Psoas muscle (tissue), 8 donors: ENCODE results near the gene PACRG. TPM values are rescaled to one million over a fixed set of nuclear protein-coding genes. Genes with fewer than 3 reads are reported as not detected.

Source experiments
- ATAC-seq, 4 donors: fragments of 200-7000 bp; cut with Tn5 transposase; one replicate each; pipeline ENCODE4 v1.9.1; 2020; ENCODE audit warnings: moderate library complexity in 3 of 4, mild to moderate bottlenecking in 2 of 4
- DNase-seq, 2 donors: peaks; one replicate each; pipeline ENCODE4 v3.0.0-alpha.2; 2020
- H3K27ac ChIP-seq: fragments of 200-600 bp; one replicate; pipeline ENCODE4 v1.8.0; 2022
- H3K27me3 ChIP-seq, 3 donors: fragments of 200-600 bp in 1 of 3; one replicate each; pipeline versions ENCODE4 v1.6.1 to v1.8.0; 2013 to 2022; ENCODE audit warnings: low read length in 2 of 3, mild to moderate bottlenecking in 2 of 3, moderate library complexity in 1 of 3; ENCODE audit not compliant: insufficient read depth in 3 of 3
- H3K36me3 ChIP-seq, 2 donors: fragments of 200-600 bp in 1 of 2; one replicate each; pipeline versions ENCODE4 v1.6.1 to v1.8.0; 2013 to 2022; ENCODE audit warnings: low read depth in 1 of 2, mild to moderate bottlenecking in 1 of 2, moderate library complexity in 1 of 2; ENCODE audit not compliant: insufficient read depth in 1 of 2
- H3K4me1 ChIP-seq: fragments of 200-600 bp; one replicate; pipeline ENCODE4 v1.8.0; 2022
- H3K4me3 ChIP-seq: fragments of 200-600 bp; one replicate; pipeline ENCODE4 v1.8.0; 2022; ENCODE audit warnings: mild to moderate bottlenecking
- H3K9me3 ChIP-seq: fragments of 200-600 bp; one replicate; pipeline ENCODE4 v1.8.0; 2022
- WGBS, 3 donors: extraction: QIAGEN DNeasy Blood & Tissue Kit; methylation state at CpG; one replicate each; pipeline versions ENCODE4 v1.1.6 to v1.1.7; 2013; 5-methylcytosine and 5-hydroxymethylcytosine counted together
- intact Hi-C, 2 donors: fragments of 100-400 bp; cut with DNase I; formaldehyde crosslinking; loops; one replicate each; pipeline versions ENCODE4 v1.11.0 to v1.14.2; 2022
- polyA plus RNA-seq, 3 donors: library from polyadenylated mRNA; stranded (reverse); fragments of 200-250 nt; gene quantifications; one replicate each; pipeline ENCODE4 v1.2.3, GENCODE V29; 2013
- total RNA-seq, 4 donors: library from RNA; stranded (reverse); fragmentation: NEBNext Ultra II Directional in 2 of 4; extraction: Animal tissue kit (Norgen Biotek cat#: 25700) in 2 of 4; gene quantifications; one replicate each; pipeline versions ENCODE4 v1.2.1 to v1.2.4, GENCODE V29; 2021 to 2023
- TF ChIP-seq, protein P1 (sequence below): fragments of 200-600 bp; IDR thresholded peaks from one replicate; pipeline ENCODE4 v1.8.0; 2022; ENCODE audit warnings: antibody characterized with exemption
- donor health status: healthy with polysubstance abuse.
- donor health status: DM: no; HTN: no; CAD: no; lungs with moderate emphysema.
- donor health status: Bipolar disorder and iron deficiency.
- donor health status: healthy.
- donor health status: DM: yes; HTN: yes; CAD: no.
- donor health status: DM: no; HTN: no; CAD: no.
- donor health status: DM: no; HTN: no; CAD: no.
- donor health status: DM: yes; HTN: yes; CAD: no.

The PACRG gene
- total and polyA plus RNA-seq, 7 donors: 0.17 to 3.1 (median 1.8) TPM

DNA sequence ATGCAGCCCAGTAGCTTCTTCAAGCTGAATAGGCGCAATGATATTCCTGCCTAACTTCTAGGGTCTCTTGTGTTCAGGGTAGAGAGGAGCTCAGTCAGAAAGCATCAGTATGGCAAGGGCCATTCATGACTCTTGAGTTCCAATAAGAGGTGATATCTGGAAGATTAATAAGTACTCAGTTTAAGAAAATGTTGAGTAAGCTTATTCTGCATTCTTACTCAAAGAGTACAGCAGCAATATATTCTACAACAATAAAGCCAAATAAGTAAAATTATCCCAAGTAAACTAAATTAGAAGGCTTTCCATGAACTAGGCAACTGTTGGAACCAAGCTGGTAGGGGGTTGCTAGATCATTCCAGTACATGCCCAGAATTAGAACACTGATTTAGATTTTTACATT lies 303.2 kb downstream of the PACRG start:
- Histone ChIP-seq H3K4me1 (no peaks in the 10 kb centered on the region), H3K27me3 (no peaks in the 10 kb centered on the region), H3K4me3 (no peak overlapping the region), H3K36me3 (no peaks in the 10 kb centered on the region), H3K27ac (no peak overlapping the region), H3K9me3 (no peaks in the 10 kb centered on the region)
- TF ChIP-seq, protein P1, sequence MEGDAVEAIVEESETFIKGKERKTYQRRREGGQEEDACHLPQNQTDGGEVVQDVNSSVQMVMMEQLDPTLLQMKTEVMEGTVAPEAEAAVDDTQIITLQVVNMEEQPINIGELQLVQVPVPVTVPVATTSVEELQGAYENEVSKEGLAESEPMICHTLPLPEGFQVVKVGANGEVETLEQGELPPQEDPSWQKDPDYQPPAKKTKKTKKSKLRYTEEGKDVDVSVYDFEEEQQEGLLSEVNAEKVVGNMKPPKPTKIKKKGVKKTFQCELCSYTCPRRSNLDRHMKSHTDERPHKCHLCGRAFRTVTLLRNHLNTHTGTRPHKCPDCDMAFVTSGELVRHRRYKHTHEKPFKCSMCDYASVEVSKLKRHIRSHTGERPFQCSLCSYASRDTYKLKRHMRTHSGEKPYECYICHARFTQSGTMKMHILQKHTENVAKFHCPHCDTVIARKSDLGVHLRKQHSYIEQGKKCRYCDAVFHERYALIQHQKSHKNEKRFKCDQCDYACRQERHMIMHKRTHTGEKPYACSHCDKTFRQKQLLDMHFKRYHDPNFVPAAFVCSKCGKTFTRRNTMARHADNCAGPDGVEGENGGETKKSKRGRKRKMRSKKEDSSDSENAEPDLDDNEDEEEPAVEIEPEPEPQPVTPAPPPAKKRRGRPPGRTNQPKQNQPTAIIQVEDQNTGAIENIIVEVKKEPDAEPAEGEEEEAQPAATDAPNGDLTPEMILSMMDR: no peak
- DNase-seq (no peak), ATAC-seq (no peak)
- intact Hi-C loops: no loop called here
- 98 to 100% (median 100%) methylated on average over 1 of the region's 1 CpG for WGBS, 3 donors

DNA sequence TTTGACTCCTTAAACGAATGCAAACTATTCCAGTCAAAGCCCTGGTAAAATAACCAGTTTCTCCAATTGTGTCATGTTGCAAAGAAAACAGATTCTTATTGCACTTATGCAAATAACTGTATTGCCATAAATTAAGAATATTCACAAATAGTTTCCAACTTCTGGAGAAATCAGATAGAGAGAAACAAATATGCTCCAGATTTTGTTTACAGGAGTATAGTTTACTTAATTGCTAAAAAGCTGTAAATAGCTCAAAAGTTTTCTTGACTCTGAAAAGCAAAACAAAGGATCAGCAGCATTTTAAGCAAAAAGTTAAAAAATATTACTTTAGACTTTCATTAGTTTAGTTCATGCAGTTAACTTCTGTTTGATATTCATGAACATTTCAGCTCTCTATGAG lies 304.2 kb downstream of the PACRG start:
- H3K4me3 ChIP-seq: no peak overlapping the region
- no peak for ATAC-seq
- no peak overlapping the region for H3K27ac ChIP-seq
- no peaks in the 10 kb centered on the region for H3K27me3 ChIP-seq
- TF ChIP-seq, protein P1: no peak
- no peaks in the 10 kb centered on the region for H3K4me1 ChIP-seq
- intact Hi-C loops: no loop called here
- no peak for DNase-seq
- no peaks in the 10 kb centered on the region for H3K9me3 ChIP-seq
- 83 to 92% (median 84%) methylated on average over 1 of the region's 1 CpG for WGBS, 3 donors
- no peaks in the 10 kb centered on the region for H3K36me3 ChIP-seq

- ATAC-seq (no peak), DNase-seq (no peak)
- no peaks in the 10 kb centered on the region for H3K4me1 ChIP-seq
- no peaks in the 10 kb centered on the region for H3K27me3 ChIP-seq
- no peaks in the 10 kb centered on the region for H3K9me3 ChIP-seq
- WGBS, 3 donors: 80 to 87% (median 82%) methylated on average over 3 of the region's 3 CpGs
- H3K27ac ChIP-seq: no peak overlapping the region
- no peaks in the 10 kb centered on the region for H3K36me3 ChIP-seq
- TF ChIP-seq, protein P1: no peak
- intact Hi-C loops: no loop called here
- H3K4me3 ChIP-seq: no peak overlapping the region
These were observed 308.4 kb downstream of the PACRG start for GRCh38 chr6:163036160-163036645.

- no peak for DNase-seq
- H3K4me1 ChIP-seq: no peaks in the 10 kb centered on the region
- intact Hi-C loops: no loop called here
- TF ChIP-seq, protein P1: no peak
- H3K4me3 ChIP-seq: no peak overlapping the region
- H3K36me3 ChIP-seq: no peaks in the 10 kb centered on the region
- 56 to 73% (median 65%) methylated on average over 2 of the region's 2 CpGs for WGBS, 3 donors
- H3K27ac ChIP-seq: no peak overlapping the region
- H3K27me3 ChIP-seq: no peaks in the 10 kb centered on the region
- ATAC-seq: peak in 3 of 4 donors; percentile 60 to 90 (median 79)
- no peaks in the 10 kb centered on the region for H3K9me3 ChIP-seq
These were observed 310.5 kb downstream of the PACRG start for GRCh38 chr6:163038317-163038716.

DNA sequence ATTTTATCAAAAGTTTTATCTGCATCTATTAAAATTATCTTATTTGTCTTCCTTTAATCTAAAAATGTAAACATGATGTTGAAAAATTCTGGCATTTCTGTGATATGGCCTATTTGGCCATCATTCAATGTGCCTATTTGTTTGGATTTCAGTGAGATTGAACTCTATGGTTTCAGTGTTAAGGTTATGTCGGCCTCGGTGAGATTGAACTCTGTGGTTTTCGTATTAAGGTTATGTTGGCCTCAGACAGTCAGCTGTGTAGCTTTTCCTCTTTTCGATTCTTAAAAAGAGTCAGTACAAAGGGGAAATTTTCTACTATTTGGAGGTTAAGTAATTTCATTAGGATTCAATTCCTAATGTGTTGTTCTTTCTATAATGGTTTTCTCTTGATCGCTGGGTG lies 320.6 kb downstream of the PACRG start:
- Histone ChIP-seq H3K27me3 (no peaks in the 10 kb centered on the region), H3K27ac (no peak overlapping the region), H3K36me3 (no peaks in the 10 kb centered on the region), H3K4me1 (peaks cover 4% of the 10 kb centered on the region), H3K9me3 (no peaks in the 10 kb centered on the region), H3K4me3 (no peak overlapping the region)
- intact Hi-C loops: no loop called here
- TF ChIP-seq, protein P1: no peak
- no peak for ATAC-seq
- no peak for DNase-seq
- 93 to 94% (median 94%) methylated on average over 5 of the region's 5 CpGs for WGBS, 3 donors
